Inferior parietal cortex (tissue), 1 donor: ENCODE data around the gene OSCAR.
A peak's percentile ranks its signal among the peaks of the same experiment; 100 is the strongest.

ENCODE experiments used
- DNase-seq: peaks from one replicate; pipeline ENCODE4 v3.0.0-alpha.2; 2016; ENCODE audit errors: extremely low spot score

Gene OSCAR

DNA sequence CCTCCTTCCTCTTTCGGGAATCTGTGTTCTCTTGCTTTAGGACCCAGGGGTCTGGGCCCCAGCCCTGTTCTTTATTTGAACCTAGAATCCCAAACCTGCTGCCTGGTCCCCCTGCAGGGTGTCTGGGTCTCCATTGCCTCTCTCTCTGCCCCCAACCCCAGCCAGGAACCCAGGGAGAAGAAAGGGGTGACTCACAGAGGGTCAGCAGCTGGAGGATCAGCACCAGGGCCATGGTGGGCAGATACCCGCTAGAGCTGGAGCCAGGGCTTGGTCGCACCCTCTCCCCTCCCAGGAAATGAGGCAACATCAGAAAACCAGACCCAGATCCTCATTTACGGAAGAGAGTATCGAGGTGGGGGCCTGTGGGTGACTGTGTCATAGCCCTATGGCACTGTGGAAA, at the start of gene OSCAR:
Gene OSCAR (minus strand): TSS at position 243 of the 400 bp plus-strand sequence. CDS start 11 bp downstream, at position 232.
- DNase-seq, result no peak

GRCh38 chr19:54149021-54149812, 48.6 kb upstream of the OSCAR start:
- no peak for DNase-seq

GRCh38 chr19:54148158-54148557, 47.6 kb upstream of the OSCAR start:
- DNase-seq, result no peak

GRCh38 chr19:54147676-54148075, 47.1 kb upstream of the OSCAR start:
- DNase-seq, result no peak

DNA sequence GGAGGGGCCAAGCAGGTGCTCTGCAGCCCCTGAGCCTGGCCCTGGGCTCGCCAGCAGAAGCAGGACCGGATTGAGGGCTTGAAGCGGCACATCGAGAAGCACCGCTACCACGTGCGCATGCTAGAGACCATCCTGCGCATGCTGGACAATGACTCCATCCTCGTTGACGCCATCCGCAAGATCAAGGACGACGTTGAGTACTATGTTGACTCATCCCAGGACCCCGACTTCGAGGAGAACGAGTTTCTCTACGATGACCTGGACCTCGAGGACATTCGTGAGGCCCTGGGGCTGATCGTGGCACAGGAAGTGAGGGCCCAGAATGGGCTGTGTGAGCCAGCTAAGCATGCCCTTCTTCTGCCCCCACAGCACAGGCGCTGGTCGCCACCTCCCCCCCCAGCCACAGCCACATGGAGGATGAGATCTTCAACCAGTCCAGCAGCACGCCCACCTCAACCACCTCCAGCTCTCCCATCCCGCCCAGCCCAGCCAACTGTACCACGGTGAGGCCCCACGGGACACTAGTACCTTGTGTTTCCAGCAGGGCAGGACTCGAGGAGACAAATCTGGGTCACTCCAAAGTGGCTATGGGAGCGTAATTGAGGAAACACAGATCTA, 45.0 kb upstream of the OSCAR start:
- no peak for DNase-seq

- no peak for DNase-seq
Measured at GRCh38 chr19:54142166-54142780, 41.7 kb upstream of the OSCAR start.

DNA sequence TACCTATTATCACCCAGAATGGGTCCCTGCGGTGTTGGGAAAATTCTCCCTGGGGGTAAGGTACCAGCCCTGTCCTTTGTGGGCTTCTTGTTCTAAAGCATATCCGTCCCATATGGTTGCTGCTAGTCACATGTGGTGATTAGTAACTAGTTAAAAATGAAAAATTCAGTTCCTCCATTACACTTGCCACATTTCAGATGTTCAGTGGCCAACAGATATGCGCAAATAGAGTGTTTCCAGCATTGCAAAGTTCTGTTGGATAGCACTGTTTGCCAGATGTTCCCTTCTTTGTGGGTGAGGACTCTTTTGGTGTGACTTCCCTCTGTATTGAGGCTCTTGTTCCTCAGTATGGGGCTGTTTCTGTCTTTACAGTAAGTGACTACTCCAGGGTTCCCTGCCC, 40.8 kb upstream of the OSCAR start:
- DNase-seq, result no peak

GRCh38 chr19:54138489-54139256, 38.1 kb upstream of the OSCAR start:
- DNase-seq, result no peak

- no peak for DNase-seq
Measured at GRCh38 chr19:54137699-54138488, 37.3 kb upstream of the OSCAR start, which contains the start of gene CNOT3. Gene CNOT3 (plus strand): TSS chr19:54137762. CDS start chr19:54142979, 5,217 bp downstream.

DNA sequence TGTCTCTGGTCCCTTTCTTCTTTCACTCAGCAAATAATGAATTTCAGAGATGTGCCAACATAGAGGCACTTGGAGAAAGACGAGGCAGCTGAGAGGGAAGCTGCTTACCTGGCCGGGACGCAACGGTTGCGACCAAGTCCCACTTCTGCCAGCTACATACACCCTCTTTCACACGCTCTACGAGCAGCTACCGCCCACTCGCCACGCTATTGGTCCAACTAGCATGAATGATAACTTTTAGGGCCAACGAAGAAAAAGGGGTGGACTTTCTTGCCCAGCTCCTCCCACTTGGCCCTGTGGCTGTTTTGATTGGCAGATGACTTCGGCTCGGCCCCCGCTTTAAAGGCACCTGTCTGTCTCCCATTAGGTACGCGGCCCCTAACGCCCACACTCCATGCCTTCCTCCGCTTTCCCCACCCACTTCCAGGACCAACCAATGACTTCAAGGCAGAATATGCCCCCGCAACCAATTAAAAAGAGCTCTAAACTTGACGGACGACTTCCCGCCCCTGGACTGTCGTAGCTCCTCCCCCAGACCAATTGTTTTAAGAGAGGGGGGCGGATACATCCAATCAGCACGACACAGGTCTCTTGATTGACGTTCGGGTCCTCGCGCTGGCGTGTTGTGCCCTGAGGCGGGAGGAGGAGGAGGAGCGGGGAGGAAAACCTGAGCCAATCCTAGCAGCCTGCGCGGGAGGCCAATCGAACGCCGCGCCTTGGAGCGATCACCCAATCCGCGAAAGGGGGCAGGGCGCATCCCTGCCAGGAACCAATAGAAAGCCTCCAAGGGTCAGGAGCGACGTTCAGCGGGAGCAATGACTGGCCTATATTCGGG, 36.5 kb upstream of the OSCAR start:
- DNase-seq, result peak; percentile 99

DNA sequence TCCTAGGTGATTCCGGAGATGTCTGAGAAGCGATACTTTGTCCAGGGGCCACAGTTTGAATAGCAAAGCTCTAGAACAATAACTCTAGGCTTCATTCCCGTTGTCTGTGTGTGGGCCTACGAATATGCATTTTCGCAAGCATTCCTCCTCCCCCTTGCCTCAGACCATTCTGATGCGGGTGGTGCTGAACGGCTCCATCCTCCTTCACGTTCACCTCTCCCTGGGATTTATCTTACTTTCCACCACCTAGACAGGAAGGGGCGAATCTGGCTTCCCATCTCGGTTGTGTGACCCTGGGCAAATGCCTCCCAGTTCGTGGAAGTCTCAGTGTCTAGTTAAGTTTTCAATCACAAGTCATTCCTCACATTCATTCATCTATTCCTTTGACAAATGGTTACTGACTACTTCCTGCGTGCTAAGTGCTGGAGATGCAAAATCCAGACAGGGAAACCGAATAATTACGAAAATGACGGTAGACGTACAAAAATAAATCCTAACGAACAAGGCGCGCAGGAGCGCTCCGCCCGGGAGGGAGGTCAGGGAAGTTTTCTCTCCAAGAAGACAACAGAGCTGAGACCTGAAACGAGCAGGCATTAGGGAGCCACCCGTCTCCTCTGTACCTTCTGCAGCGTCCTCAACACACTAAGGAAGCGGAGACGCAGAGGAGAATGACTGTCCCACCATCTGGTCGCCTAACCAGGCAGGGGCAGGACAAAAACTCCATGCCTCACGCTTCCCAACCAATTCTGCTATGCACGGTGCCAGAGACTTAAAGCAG, 35.7 kb upstream of the OSCAR start:
- no peak for DNase-seq

DNA sequence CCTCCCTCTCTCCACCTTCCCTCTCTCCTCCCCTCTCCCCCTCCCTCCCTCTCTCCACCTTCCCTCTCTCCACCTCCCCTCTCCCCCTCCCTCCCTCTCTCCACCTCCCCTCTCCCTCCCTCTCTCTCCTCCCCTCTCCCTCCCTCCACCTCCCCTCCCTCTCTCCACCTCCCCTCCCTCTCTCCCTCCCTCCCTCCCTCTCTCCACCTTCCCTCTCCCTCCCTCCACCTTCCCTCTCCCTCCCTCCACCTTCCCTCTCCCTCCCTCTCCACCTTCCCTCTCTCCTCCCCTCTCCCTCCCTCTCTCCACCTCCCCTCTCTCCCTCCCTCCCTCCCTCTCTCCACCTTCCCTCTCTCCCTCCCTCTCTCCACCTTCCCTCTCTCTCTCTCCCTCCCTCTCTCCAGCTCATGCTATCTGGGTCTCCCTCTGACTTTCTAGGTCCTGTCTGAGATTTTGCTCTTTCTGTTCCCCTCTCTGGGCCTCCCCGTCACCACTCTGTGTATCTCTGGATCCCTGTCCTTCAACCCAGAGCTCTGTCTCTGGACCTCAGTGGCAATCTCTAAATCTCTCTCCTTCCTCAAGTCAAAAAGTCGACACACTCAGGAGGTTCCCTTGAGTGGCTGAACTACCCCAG, 33.5 kb upstream of the OSCAR start:
- DNase-seq, result no peak

DNA sequence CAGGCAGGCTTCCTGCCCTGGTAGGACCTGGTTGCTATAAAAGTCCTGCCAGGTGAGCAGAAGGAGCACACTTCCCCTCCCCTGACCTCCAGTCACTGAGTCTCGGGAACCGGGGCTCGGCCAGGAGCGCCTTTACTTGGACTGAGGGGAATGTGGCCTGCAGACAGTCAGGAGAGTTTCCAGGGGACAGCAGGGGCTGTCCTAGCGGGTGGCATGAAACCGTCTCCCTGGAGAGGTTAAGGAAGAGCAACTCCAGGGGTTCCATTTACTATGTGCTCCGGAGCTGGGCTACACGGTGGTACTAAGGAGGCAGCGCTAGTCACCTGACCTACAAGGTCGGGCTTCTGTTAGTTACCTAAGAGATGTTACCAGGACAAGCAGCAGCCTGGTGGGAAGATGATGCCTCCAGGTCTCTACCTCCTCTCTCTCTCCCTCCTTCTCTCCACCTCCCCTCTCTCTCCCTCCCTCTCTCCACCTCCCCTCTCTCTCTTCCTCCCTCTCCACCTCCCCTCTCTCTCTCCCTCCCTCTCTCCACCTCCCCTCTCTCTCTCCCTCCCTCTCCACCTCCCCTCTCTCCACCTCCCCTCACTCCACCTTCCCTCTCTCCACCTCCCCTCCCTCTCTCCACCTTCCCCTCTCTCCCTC, 32.8 kb upstream of the OSCAR start:
- DNase-seq, result no peak

DNA sequence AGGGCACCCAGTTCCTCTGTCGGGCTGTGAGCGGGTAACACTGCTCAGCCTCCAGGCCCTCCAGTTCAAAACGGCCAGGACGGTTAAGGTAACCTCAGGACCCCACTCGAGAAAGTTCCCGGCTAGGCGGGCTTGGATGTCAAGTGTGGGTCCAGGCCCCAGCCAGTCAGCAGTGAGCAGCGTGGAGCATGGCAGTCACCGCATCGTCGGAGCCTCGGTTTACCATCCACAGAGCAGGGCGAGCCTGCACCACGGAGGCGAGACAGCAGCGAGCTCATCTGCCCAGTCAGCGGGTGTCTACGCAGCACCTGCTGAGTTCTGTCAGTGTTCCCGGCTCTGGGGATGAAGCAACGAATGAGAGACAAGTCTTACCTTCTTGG, 29.0 kb upstream of the OSCAR start:
- DNase-seq, result no peak

- DNase-seq, result no peak
Measured at GRCh38 chr19:54128796-54129616, 28.4 kb upstream of the OSCAR start.

GRCh38 chr19:54128441-54128725, 27.8 kb upstream of the OSCAR start:
- DNase-seq, result no peak

GRCh38 chr19:54127688-54128440, 27.3 kb upstream of the OSCAR start:
- no peak for DNase-seq
